Measurements from ENCODE around the gene TOMM34.

DNA sequence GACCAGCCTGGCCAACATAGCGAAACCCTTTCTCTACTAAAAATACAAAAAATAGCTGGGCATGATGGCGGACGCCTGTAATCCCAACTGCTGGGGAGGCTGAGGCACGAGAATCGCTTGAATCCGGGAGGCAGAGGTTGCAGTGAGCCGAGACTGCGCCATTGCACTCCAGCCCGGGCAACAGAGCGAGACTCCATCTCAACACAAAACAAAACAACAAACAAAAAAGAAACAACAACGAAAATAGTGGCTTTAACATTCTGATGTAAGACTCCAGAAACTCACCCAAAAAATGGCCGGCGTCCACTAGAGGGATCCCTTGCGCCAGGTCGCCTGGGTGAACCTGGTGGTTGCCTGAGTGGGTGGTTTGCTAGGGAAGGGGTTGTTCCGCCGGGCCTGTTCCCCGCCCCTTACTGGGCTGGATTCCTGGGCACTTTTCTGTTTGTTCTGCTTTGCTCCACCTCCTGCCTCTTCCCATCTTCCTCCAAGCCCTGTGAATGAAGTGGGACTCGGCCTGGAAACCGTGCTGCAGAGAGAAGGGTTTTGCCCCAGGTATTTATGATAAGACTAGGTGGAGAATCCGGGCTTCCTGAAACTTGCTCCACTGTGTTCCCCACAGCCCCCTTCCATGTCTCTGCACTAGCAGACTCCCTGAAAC is 48.8 kb downstream of the TOMM34 start:
- TF ChIP-seq POLR2AphosphoS5 (IDR thresholded peaks at IDR 0.05; ENCODE audit: low read depth, low read length) (no peak), POLR2A (IDR thresholded peaks at IDR 0.05; ENCODE audit: low read depth, low read length) (no peak)

Measured in GM12892 (cell line).